ENCODE measurements around the gene EDN1.

DNA sequence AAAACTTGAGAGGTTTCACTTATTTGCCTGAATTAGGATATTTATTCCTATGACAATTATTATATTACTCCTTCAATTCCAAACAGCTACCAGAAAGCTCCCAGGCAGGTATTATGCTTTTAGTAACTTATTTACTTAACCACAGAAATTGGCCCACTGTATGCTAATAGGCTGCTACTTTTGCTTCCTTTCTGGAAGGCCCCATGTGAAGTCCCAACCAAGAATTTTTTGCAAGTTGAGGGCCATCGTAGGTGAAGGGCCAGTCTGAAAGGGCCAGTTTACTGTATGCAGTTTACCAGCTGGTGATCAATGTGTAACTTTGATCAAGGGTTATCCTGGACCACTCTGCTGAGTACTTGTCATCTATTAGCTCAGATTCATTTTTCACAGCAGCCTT lies 45.0 kb downstream of the EDN1 start:
- TF ChIP-seq, protein P1, sequence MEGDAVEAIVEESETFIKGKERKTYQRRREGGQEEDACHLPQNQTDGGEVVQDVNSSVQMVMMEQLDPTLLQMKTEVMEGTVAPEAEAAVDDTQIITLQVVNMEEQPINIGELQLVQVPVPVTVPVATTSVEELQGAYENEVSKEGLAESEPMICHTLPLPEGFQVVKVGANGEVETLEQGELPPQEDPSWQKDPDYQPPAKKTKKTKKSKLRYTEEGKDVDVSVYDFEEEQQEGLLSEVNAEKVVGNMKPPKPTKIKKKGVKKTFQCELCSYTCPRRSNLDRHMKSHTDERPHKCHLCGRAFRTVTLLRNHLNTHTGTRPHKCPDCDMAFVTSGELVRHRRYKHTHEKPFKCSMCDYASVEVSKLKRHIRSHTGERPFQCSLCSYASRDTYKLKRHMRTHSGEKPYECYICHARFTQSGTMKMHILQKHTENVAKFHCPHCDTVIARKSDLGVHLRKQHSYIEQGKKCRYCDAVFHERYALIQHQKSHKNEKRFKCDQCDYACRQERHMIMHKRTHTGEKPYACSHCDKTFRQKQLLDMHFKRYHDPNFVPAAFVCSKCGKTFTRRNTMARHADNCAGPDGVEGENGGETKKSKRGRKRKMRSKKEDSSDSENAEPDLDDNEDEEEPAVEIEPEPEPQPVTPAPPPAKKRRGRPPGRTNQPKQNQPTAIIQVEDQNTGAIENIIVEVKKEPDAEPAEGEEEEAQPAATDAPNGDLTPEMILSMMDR (IDR thresholded peaks at IDR 0.05), result no peak
- no peak for TF ChIP-seq ZFX (IDR thresholded peaks at IDR 0.05; ENCODE audit: borderline replicate concordance)
